ENCODE measurements around the gene DNAH8.

The DNAH8 gene

DNA sequence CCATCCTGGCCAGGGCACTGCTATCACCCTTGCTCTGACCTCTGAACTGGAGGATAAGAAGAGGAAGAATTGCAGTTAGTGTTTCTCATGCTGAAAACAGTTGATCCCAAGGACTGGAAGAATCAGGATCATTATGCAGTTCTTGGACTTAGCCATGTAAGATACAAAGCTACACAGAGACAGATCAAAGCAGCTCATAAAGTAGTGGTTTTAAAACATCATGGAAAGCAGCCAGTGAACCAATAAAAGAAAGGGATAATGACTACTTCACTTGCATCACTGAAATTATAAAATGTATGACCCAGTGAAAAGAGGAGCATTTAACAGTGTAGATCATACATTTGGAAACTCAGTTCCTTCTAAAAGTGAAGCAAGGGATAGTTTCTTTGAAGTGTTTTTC lies 47.7 kb downstream of the DNAH8 start:
- Histone ChIP-seq H3K4me1 (ENCODE audit: control insufficient read depth, insufficient read depth, low read length) (no peaks in the 10 kb centered on the region), H3K36me3 (ENCODE audit: control insufficient read depth, insufficient read depth, low read length) (no peaks in the 10 kb centered on the region), H3K9ac (ENCODE audit: low read length) (no peak overlapping the region), H3K9me3 (ENCODE audit: control insufficient read depth, low read length) (no peaks in the 10 kb centered on the region), H3K27me3 (ENCODE audit: control insufficient read depth, insufficient read depth, low read length) (no peaks in the 10 kb centered on the region), H3K4me3 (ENCODE audit: low read length) (no peak overlapping the region)

DNA sequence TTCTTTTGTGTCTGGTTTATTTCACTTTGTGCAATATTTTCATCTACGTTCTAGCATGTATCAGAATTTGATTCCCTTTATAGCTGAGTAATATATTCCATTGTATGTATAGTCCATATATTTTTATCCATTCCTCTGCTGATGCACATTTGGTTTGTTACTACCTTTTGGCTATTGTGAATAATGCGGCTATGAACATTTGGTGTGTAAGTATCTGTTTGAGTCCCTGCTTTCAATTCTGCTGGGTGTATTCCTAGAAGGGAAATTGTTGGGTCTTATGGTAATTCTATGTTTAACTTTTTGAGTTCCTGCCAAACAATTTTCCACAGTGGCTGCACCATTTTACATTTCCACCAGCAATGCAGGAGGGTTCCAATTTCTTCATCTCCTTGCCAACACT lies 52.4 kb downstream of the DNAH8 start:
- no peaks in the 10 kb centered on the region for H3K36me3 ChIP-seq (ENCODE audit: control insufficient read depth, insufficient read depth, low read length)
- no peaks in the 10 kb centered on the region for H3K4me1 ChIP-seq (ENCODE audit: control insufficient read depth, insufficient read depth, low read length)
- no peaks in the 10 kb centered on the region for H3K9me3 ChIP-seq (ENCODE audit: control insufficient read depth, low read length)
- H3K4me3 ChIP-seq (ENCODE audit: low read length): no peak overlapping the region
- H3K9ac ChIP-seq (ENCODE audit: low read length): no peak overlapping the region
- no peaks in the 10 kb centered on the region for H3K27me3 ChIP-seq (ENCODE audit: control insufficient read depth, insufficient read depth, low read length)

DNA sequence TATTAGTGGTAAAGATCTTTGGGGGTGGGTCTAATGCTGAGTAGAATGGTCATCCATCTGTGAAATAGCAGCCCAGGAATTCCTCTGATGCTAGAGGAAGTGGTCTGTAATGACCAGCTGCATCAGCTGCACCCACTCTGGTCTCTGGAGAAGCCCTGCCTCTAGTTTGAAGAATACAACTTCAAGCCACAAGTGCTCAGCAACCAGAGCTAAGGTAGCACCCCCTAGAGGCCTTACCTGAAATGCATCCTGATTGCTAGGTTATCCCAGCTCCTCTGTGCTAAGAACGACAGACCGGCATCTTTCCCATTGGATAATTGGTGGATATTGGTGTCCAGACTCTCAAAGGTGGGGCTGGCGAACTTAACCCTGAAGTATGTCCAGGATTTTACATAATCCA lies 58.2 kb downstream of the DNAH8 start:
- H3K36me3 ChIP-seq (ENCODE audit: control insufficient read depth, insufficient read depth, low read length): no peaks in the 10 kb centered on the region
- no peak overlapping the region for H3K9ac ChIP-seq (ENCODE audit: low read length)
- no peak overlapping the region for H3K4me3 ChIP-seq (ENCODE audit: low read length)

GRCh38 chr6:38774929-38775707 lies 60.0 kb downstream of the DNAH8 start:
- Histone ChIP-seq H3K4me3 (ENCODE audit: low read length) (no peak overlapping the region), H3K4me1 (ENCODE audit: control insufficient read depth, insufficient read depth, low read length) (no peaks in the 10 kb centered on the region), H3K9ac (ENCODE audit: low read length) (no peak overlapping the region), H3K36me3 (ENCODE audit: control insufficient read depth, insufficient read depth, low read length) (no peaks in the 10 kb centered on the region), H3K9me3 (ENCODE audit: control insufficient read depth, low read length) (no peaks in the 10 kb centered on the region), H3K27me3 (ENCODE audit: control insufficient read depth, insufficient read depth, low read length) (peaks cover 12% of the 10 kb centered on the region)

More for the DNA sequence above, 58.2 kb downstream of the DNAH8 start:
- H3K9me3 ChIP-seq (ENCODE audit: control insufficient read depth, low read length): no peaks in the 10 kb centered on the region
- H3K27me3 ChIP-seq (ENCODE audit: control insufficient read depth, insufficient read depth, low read length): peaks cover 8% of the 10 kb centered on the region
- H3K4me1 ChIP-seq (ENCODE audit: control insufficient read depth, insufficient read depth, low read length): no peaks in the 10 kb centered on the region

DNA sequence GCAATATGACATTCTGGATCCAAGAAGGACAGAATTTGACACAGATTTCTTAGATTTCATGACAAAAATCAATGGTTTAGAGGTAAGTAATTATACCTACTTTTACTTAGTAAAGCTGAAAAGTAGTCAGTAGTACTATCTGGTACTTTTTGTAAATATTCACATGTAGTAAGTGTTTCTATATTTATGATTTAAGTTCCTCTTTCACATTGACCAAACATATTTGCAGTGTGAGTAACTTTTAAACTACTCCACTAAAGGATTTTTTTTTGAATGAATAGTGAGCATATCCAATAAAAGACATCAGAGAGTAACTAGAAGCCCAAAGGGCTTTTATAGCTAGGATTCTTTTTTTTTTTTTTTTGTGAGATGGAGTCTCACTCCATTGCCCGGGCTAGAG lies 60.8 kb downstream of the DNAH8 start:
- Histone ChIP-seq H3K4me3 (ENCODE audit: low read length) (no peak overlapping the region), H3K4me1 (ENCODE audit: control insufficient read depth, insufficient read depth, low read length) (no peaks in the 10 kb centered on the region), H3K9me3 (ENCODE audit: control insufficient read depth, low read length) (no peaks in the 10 kb centered on the region), H3K9ac (ENCODE audit: low read length) (no peak overlapping the region), H3K36me3 (ENCODE audit: control insufficient read depth, insufficient read depth, low read length) (no peaks in the 10 kb centered on the region), H3K27me3 (ENCODE audit: control insufficient read depth, insufficient read depth, low read length) (peaks cover 12% of the 10 kb centered on the region)

DNA sequence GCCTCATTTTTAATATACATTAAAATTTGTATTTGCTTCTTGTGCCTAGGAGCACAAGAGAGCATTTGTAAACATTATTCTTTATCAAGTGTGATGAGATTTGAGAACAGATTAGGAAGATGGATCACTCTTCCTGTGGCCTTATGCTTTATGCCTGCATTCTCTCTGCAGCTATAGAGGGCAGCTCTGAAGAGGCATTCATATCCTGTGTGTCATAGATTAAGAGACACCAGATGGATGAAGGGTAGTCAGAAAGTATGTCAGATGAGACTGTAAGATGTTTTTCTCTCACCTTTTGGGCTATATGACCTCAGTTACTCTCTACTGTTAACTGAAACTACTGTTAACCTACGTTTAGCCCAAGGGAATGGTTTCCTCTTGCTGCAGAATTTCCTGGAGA lies 61.4 kb downstream of the DNAH8 start:
- Histone ChIP-seq H3K4me1 (ENCODE audit: control insufficient read depth, insufficient read depth, low read length) (no peaks in the 10 kb centered on the region), H3K9ac (ENCODE audit: low read length) (no peak overlapping the region), H3K27me3 (ENCODE audit: control insufficient read depth, insufficient read depth, low read length) (peaks cover 12% of the 10 kb centered on the region), H3K9me3 (ENCODE audit: control insufficient read depth, low read length) (no peaks in the 10 kb centered on the region), H3K4me3 (ENCODE audit: low read length) (no peak overlapping the region), H3K36me3 (ENCODE audit: control insufficient read depth, insufficient read depth, low read length) (no peaks in the 10 kb centered on the region)

GRCh38 chr6:38779310-38780062 lies 64.4 kb downstream of the DNAH8 start:
- no peak overlapping the region for H3K9ac ChIP-seq (ENCODE audit: low read length)
- H3K36me3 ChIP-seq (ENCODE audit: control insufficient read depth, insufficient read depth, low read length): no peaks in the 10 kb centered on the region
- H3K27me3 ChIP-seq (ENCODE audit: control insufficient read depth, insufficient read depth, low read length): peaks cover 7% of the 10 kb centered on the region
- no peak overlapping the region for H3K4me3 ChIP-seq (ENCODE audit: low read length)
- no peaks in the 10 kb centered on the region for H3K4me1 ChIP-seq (ENCODE audit: control insufficient read depth, insufficient read depth, low read length)
- no peaks in the 10 kb centered on the region for H3K9me3 ChIP-seq (ENCODE audit: control insufficient read depth, low read length)

DNA sequence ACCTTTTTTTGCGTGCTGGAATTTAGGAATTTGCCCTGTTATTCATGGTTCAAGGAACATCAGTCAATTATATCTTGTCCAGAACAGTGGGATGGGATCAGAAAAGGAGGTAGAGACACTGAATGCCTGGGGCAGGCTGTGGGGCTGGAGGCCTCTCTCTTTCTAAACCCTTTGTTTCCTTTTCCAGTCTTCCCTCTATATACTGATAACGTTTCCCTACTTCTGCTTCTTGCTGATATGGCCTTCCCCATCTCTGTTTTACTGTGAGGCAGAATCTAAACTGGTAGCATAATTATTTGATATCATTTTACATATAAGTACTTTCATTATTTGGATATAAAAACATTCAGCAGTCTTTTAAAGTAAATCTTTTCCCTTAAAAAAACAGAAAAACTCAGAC lies 67.5 kb downstream of the DNAH8 start:
- Histone ChIP-seq H3K9me3 (ENCODE audit: control insufficient read depth, low read length) (no peaks in the 10 kb centered on the region), H3K36me3 (ENCODE audit: control insufficient read depth, insufficient read depth, low read length) (no peaks in the 10 kb centered on the region), H3K4me1 (ENCODE audit: control insufficient read depth, insufficient read depth, low read length) (no peaks in the 10 kb centered on the region), H3K4me3 (ENCODE audit: low read length) (no peak overlapping the region), H3K27me3 (ENCODE audit: control insufficient read depth, insufficient read depth, low read length) (peaks cover 7% of the 10 kb centered on the region), H3K9ac (ENCODE audit: low read length) (no peak overlapping the region)

GRCh38 chr6:38783443-38784228 lies 68.5 kb downstream of the DNAH8 start:
- no peaks in the 10 kb centered on the region for H3K36me3 ChIP-seq (ENCODE audit: control insufficient read depth, insufficient read depth, low read length)
- H3K27me3 ChIP-seq (ENCODE audit: control insufficient read depth, insufficient read depth, low read length): peaks cover 7% of the 10 kb centered on the region

GRCh38 chr6:38784506-38785235 lies 69.6 kb downstream of the DNAH8 start:
- no peaks in the 10 kb centered on the region for H3K9me3 ChIP-seq (ENCODE audit: control insufficient read depth, low read length)
- no peak overlapping the region for H3K4me3 ChIP-seq (ENCODE audit: low read length)
- peaks cover 4% of the 10 kb centered on the region for H3K27me3 ChIP-seq (ENCODE audit: control insufficient read depth, insufficient read depth, low read length)
- no peaks in the 10 kb centered on the region for H3K36me3 ChIP-seq (ENCODE audit: control insufficient read depth, insufficient read depth, low read length)
- no peak overlapping the region for H3K9ac ChIP-seq (ENCODE audit: low read length)
- H3K4me1 ChIP-seq (ENCODE audit: control insufficient read depth, insufficient read depth, low read length): no peaks in the 10 kb centered on the region

More at GRCh38 chr6:38783443-38784228, 68.5 kb downstream of the DNAH8 start:
- no peaks in the 10 kb centered on the region for H3K4me1 ChIP-seq (ENCODE audit: control insufficient read depth, insufficient read depth, low read length)
- H3K9me3 ChIP-seq (ENCODE audit: control insufficient read depth, low read length): no peaks in the 10 kb centered on the region
- H3K9ac ChIP-seq (ENCODE audit: low read length): no peak overlapping the region
- no peak overlapping the region for H3K4me3 ChIP-seq (ENCODE audit: low read length)

GRCh38 chr6:38786486-38786885 lies 71.4 kb downstream of the DNAH8 start:
- H3K9me3 ChIP-seq (ENCODE audit: control insufficient read depth, low read length): no peaks in the 10 kb centered on the region
- H3K4me3 ChIP-seq (ENCODE audit: low read length): no peak overlapping the region
- H3K4me1 ChIP-seq (ENCODE audit: control insufficient read depth, insufficient read depth, low read length): no peaks in the 10 kb centered on the region
- peaks cover 4% of the 10 kb centered on the region for H3K27me3 ChIP-seq (ENCODE audit: control insufficient read depth, insufficient read depth, low read length)
- H3K36me3 ChIP-seq (ENCODE audit: control insufficient read depth, insufficient read depth, low read length): no peaks in the 10 kb centered on the region
- no peak overlapping the region for H3K9ac ChIP-seq (ENCODE audit: low read length)
